GM12878 (cell line): ENCODE measurements around the gene DEFB132. TPM values are rescaled to one million over a fixed set of nuclear protein-coding genes. Genes with fewer than 3 reads are reported as not detected.

Experiments used
- BCL11A ChIP-seq: IDR thresholded peaks from 2 replicates; pipeline ENCODE4 v1.6.1; 2011; ENCODE audit warnings: low read depth, low read length
- FOXK2 ChIP-seq: fragments of 450-650 bp; IDR thresholded peaks from 2 replicates; pipeline ENCODE4 v1.6.1; 2017; ENCODE audit warnings: mild to moderate bottlenecking, moderate library complexity
- FOXM1 ChIP-seq: IDR thresholded peaks from 2 replicates; pipeline ENCODE4 v1.6.1; 2012; ENCODE audit warnings: low read depth, mild to moderate bottlenecking, inconsistent platforms, low read length, moderate library complexity
- IKZF1 ChIP-seq: fragments of 450-650 bp; conservative IDR thresholded peaks from 2 replicates; pipeline ENCODE4 v1.6.1; 2017; ENCODE audit warnings: antibody characterized with exemption, mild to moderate bottlenecking
- IKZF2 ChIP-seq, 2 experiments: fragments of 450-650 bp; IDR thresholded peaks; 2 replicates each; pipeline ENCODE4 v1.6.1; 2017; ENCODE audit warnings: mild to moderate bottlenecking in 2 of 2, moderate library complexity in 2 of 2
- NBN ChIP-seq: fragments of 450-650 bp; IDR thresholded peaks from 2 replicates; pipeline ENCODE4 v1.6.1; 2016
- PAX5 ChIP-seq: IDR thresholded peaks from 2 replicates; pipeline ENCODE4 v1.6.1; 2011; ENCODE audit warnings: low read depth, low read length, borderline replicate concordance
- PML ChIP-seq: IDR thresholded peaks from 2 replicates; pipeline ENCODE4 v1.6.1; 2012; ENCODE audit warnings: low read length, inconsistent platforms
- SMC3 ChIP-seq: IDR thresholded peaks from 2 replicates; pipeline ENCODE4 v1.6.1; 2011; ENCODE audit warnings: low read length, improper control_type of control experiment, borderline replicate concordance
- TARDBP ChIP-seq: IDR thresholded peaks from 2 replicates; pipeline ENCODE4 v1.6.1; 2016; ENCODE audit warnings: borderline replicate concordance
- TCF3 ChIP-seq: IDR thresholded peaks from 2 replicates; pipeline ENCODE4 v1.6.1; 2012; ENCODE audit warnings: low read depth, mild to moderate bottlenecking, low read length, borderline replicate concordance; ENCODE audit not compliant: insufficient read depth
- ZBED1 ChIP-seq: IDR thresholded peaks from 2 replicates; pipeline ENCODE4 v1.6.1; 2016; ENCODE audit warnings: borderline replicate concordance
- ZNF687 ChIP-seq: fragments of 450-650 bp; IDR thresholded peaks from 2 replicates; pipeline ENCODE4 v1.6.1; 2017; ENCODE audit warnings: mild to moderate bottlenecking, moderate library complexity
- polyA plus RNA-seq, 11 experiments: library from polyadenylated mRNA; depleted of rRNA in 4 of 11; unstranded in 6 of 11; stranded (reverse) in 5 of 11; fragments of >200 nt; fragmentation: Nextera tagmentation in 4 of 11; fragmentation: Illumina TruSeq in 1 of 11; extraction: Ambion mirVana in 4 of 11; extraction: Trizol in 1 of 11; gene quantifications; 1 replicate in 1 of 11; 2 replicates in 10 of 11; pipeline versions ENCODE4 v1.2.1 to v1.2.3, GENCODE V29; 2011 to 2016; ENCODE audit warnings: inconsistent platforms in 2 of 11, missing spikeins in 2 of 11, low read depth in 1 of 11
- total RNA-seq, 4 experiments: library from RNA; depleted of rRNA in 3 of 4; stranded (reverse); fragments of >200 nt in 3 of 4; fragmentation: Illumina TruSeq in 1 of 4; extraction: Trizol in 1 of 4; gene quantifications; 2 replicates each; pipeline versions ENCODE4 v1.2.1 to v1.2.3, GENCODE V29; 2013 to 2021
- TF ChIP-seq, protein P1 (sequence below): IDR thresholded peaks from 2 replicates; pipeline ENCODE4 v1.6.1; 2011; ENCODE audit warnings: borderline replicate concordance, low read depth, mild to moderate bottlenecking, moderate library complexity, low read length; ENCODE audit not compliant: insufficient read depth, poor library complexity, severe bottlenecking
- TF ChIP-seq, protein P2 (sequence below): IDR thresholded peaks from 2 replicates; pipeline ENCODE4 v1.6.1; 2012; ENCODE audit warnings: improper control_type of control experiment, low read depth, low read length; ENCODE audit not compliant: insufficient replicate concordance
- TF ChIP-seq, protein P3 (sequence below): IDR thresholded peaks from 2 replicates; pipeline ENCODE4 v1.6.1; 2012; ENCODE audit warnings: low read depth, low read length, improper control_type of control experiment

Gene DEFB132
- total and polyA plus RNA-seq, 10 of the 15 experiments (the other 5 are each of a cell fraction or from before 2014, with no cell fraction given): not detected

GRCh38 chr20:297098-297924, 39.8 kb downstream of the DEFB132 start, which contains the start of gene ZCCHC3 (continued):
- TF ChIP-seq, protein P1, sequence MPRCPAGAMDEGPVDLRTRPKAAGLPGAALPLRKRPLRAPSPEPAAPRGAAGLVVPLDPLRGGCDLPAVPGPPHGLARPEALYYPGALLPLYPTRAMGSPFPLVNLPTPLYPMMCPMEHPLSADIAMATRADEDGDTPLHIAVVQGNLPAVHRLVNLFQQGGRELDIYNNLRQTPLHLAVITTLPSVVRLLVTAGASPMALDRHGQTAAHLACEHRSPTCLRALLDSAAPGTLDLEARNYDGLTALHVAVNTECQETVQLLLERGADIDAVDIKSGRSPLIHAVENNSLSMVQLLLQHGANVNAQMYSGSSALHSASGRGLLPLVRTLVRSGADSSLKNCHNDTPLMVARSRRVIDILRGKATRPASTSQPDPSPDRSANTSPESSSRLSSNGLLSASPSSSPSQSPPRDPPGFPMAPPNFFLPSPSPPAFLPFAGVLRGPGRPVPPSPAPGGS: no peak
- 0 out of 2 replicates have a peak, but pooled peaks have one; percentile 27 for TF ChIP-seq PAX5
- TF ChIP-seq, protein P2, sequence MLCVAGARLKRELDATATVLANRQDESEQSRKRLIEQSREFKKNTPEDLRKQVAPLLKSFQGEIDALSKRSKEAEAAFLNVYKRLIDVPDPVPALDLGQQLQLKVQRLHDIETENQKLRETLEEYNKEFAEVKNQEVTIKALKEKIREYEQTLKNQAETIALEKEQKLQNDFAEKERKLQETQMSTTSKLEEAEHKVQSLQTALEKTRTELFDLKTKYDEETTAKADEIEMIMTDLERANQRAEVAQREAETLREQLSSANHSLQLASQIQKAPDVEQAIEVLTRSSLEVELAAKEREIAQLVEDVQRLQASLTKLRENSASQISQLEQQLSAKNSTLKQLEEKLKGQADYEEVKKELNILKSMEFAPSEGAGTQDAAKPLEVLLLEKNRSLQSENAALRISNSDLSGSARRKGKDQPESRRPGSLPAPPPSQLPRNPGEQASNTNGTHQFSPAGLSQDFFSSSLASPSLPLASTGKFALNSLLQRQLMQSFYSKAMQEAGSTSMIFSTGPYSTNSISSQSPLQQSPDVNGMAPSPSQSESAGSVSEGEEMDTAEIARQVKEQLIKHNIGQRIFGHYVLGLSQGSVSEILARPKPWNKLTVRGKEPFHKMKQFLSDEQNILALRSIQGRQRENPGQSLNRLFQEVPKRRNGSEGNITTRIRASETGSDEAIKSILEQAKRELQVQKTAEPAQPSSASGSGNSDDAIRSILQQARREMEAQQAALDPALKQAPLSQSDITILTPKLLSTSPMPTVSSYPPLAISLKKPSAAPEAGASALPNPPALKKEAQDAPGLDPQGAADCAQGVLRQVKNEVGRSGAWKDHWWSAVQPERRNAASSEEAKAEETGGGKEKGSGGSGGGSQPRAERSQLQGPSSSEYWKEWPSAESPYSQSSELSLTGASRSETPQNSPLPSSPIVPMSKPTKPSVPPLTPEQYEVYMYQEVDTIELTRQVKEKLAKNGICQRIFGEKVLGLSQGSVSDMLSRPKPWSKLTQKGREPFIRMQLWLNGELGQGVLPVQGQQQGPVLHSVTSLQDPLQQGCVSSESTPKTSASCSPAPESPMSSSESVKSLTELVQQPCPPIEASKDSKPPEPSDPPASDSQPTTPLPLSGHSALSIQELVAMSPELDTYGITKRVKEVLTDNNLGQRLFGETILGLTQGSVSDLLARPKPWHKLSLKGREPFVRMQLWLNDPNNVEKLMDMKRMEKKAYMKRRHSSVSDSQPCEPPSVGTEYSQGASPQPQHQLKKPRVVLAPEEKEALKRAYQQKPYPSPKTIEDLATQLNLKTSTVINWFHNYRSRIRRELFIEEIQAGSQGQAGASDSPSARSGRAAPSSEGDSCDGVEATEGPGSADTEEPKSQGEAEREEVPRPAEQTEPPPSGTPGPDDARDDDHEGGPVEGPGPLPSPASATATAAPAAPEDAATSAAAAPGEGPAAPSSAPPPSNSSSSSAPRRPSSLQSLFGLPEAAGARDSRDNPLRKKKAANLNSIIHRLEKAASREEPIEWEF: no peak
- no peak for TF ChIP-seq TARDBP
- TF ChIP-seq, protein P3, sequence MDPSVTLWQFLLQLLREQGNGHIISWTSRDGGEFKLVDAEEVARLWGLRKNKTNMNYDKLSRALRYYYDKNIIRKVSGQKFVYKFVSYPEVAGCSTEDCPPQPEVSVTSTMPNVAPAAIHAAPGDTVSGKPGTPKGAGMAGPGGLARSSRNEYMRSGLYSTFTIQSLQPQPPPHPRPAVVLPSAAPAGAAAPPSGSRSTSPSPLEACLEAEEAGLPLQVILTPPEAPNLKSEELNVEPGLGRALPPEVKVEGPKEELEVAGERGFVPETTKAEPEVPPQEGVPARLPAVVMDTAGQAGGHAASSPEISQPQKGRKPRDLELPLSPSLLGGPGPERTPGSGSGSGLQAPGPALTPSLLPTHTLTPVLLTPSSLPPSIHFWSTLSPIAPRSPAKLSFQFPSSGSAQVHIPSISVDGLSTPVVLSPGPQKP: peak; percentile 44; the same call in 1 of the 2 replicates
- TF ChIP-seq ZNF687: peak; percentile 46
- TF ChIP-seq TCF3: peak; percentile 53; the same call in 1 of the 2 replicates
- 0 out of 2 replicates have a peak, but pooled peaks have one; percentile 55 for TF ChIP-seq ZBED1
- TF ChIP-seq FOXK2: no peak
- TF ChIP-seq BCL11A: no peak
- TF ChIP-seq FOXM1: peak; percentile 65
- peak; percentile 74; the same call in 1 of the 2 replicates for TF ChIP-seq PML
- TF ChIP-seq IKZF1: peak; percentile 73
- TF ChIP-seq SMC3: no peak; the same call in 1 of the 2 replicates
- peak; percentile 48 to 51; a peak in 2 of 4 replicates for TF ChIP-seq IKZF2 (IDR thresholded peaks at IDR 0.05)
- peak; percentile 91 for TF ChIP-seq NBN
